Pancreas (tissue), 10 donors: Measurements from ENCODE around the gene RPL18. TPM values are rescaled to one million over a fixed set of nuclear protein-coding genes. Genes with fewer than 3 reads are reported as not detected.
A peak's percentile ranks its signal among the peaks of the same experiment; 100 is the strongest.

Source experiments
- ATAC-seq, 4 donors: fragments of 200-7000 bp; cut with Tn5 transposase; one replicate each; pipeline versions ENCODE4 v1.8.0 to v1.9.1; 2020; ENCODE audit warnings: mild to moderate bottlenecking in 4 of 4, moderate library complexity in 4 of 4
- DNase-seq, 6 donors: peaks; one replicate each; pipeline ENCODE4 v3.0.0-alpha.2; 2020
- FAIRE-seq: peaks from 2 replicates; lab custom pipeline; 2012; peaks lifted over from hg19 to GRCh38; lab: Jason Lieb, UNC
- H3K27ac ChIP-seq, 4 donors: fragments of 200-600 bp; sonication (generic); 1 replicate in 3 of 4; 2 replicates in 1 of 4; pipeline versions ENCODE4 v1.5.0 to v1.8.0; 2020
- H3K27me3 ChIP-seq, 4 donors: fragments of 200-600 bp; one replicate each; pipeline ENCODE4 v1.8.0; 2021
- H3K36me3 ChIP-seq, 3 donors: fragments of 200-600 bp; sonication (generic) in 1 of 3; one replicate each; pipeline versions ENCODE4 v1.5.0 to v1.8.0; 2020 to 2021
- H3K4me1 ChIP-seq, 3 donors: fragments of 200-600 bp; one replicate each; pipeline ENCODE4 v1.8.0; 2021
- H3K4me3 ChIP-seq, 4 donors: fragments of 200-600 bp; sonication (generic) in 2 of 4; one replicate each; pipeline versions ENCODE4 v1.5.0 to v1.8.0; 2020 to 2021
- H3K9me3 ChIP-seq, 4 donors: fragments of 200-600 bp; one replicate each; pipeline ENCODE4 v1.8.0; 2021
- WGBS, 2 donors: extraction: QIAGEN DNeasy Blood & Tissue Kit; methylation state at CpG; one replicate each; pipeline ENCODE4 v1.1.7; 2013; 5-methylcytosine and 5-hydroxymethylcytosine counted together
- intact Hi-C, 3 donors: fragments of 100-400 bp; cut with DNase I; formaldehyde crosslinking; loops; one replicate each; pipeline versions ENCODE4 v1.11.1 to v1.14.2; 2022
- polyA plus RNA-seq, 2 donors: library from polyadenylated mRNA; stranded (reverse); fragments of 200-250 nt; gene quantifications; one replicate each; pipeline ENCODE4 v1.2.3, GENCODE V29; 2013
- total RNA-seq, 6 donors: library from RNA; stranded (reverse); fragmentation: NEBNext Ultra II Directional in 4 of 6; extraction: Animal tissue kit (Norgen Biotek cat#: 25700) in 4 of 6; gene quantifications; one replicate each; pipeline versions ENCODE4 v1.2.1 to v1.2.4, GENCODE V29; 2021 to 2023
- TF ChIP-seq, protein P1 (sequence below), 4 donors: fragments of 200-600 bp; sonication (generic) in 3 of 4; IDR thresholded peaks; one replicate each; pipeline versions ENCODE4 v1.5.0 to v1.8.0; 2021; ENCODE audit warnings: antibody characterized with exemption in 4 of 4
- donor health status: healthy with polysubstance abuse.
- donor health status: DM: no; HTN: no; CAD: no; lungs with moderate emphysema.
- donor health status: DM: no; HTN: no; CAD: no.
- donor health status: control.
- donor health status: control.
- donor health status: Bipolar disorder and iron deficiency.
- donor health status: DM: yes; HTN: yes; CAD: no.
- donor health status: DM: no; HTN: no; CAD: no.
- donor health status: DM: no; HTN: no; CAD: no.
- donor health status: DM: yes; HTN: yes; CAD: no.

Gene RPL18
- total and polyA plus RNA-seq, 8 donors: 881 to 2,344 (median 1,245) TPM

DNA sequence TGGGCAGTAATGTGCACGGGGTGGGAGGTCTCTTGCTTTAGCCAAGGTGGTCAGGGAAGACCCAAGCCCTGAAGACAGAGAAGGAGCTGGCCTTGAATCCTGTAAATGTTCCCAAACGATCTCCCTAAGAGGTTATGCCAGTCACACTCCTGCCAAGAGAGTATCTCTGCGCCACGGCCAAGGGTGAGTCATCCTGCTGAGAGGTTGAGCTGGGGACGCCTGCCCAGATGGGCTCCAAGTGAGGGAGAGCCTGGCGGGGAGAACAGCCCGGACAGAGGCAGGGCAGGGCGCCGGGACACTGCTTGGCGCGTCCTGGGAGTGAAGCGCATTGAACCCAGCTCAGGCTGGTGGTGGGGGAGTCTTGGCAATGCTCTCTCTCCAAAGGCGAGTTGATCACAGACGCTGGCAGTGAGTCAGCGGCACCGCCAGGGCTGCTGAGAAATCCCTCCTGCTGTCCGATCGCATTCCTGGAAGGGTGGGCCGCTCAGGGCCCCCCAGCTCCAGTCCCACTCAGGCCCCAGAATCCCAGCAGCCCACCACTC, 50.6 kb downstream of the RPL18 start:
- DNase-seq (peak; percentile 58 to 87 (median 82)), FAIRE-seq (no peak), ATAC-seq (peak; percentile 97 to 100 (median 98))
- Histone ChIP-seq H3K27ac (no peak overlapping the region), H3K4me1 (peaks cover 0 to 7% (median 0%) of the 10 kb centered on the region in 3 donors), H3K9me3 (no peaks in the 10 kb centered on the region), H3K27me3 (no peaks in the 10 kb centered on the region), H3K36me3 (no peaks in the 10 kb centered on the region), H3K4me3 (peak overlapping the region in 2 of 4 donors; percentile 10 to 20)
- 4 to 7% methylated on average over 19 of the region's 19 CpGs for WGBS, 2 donors
- intact Hi-C loops: no loop called here
- TF ChIP-seq, protein P1, sequence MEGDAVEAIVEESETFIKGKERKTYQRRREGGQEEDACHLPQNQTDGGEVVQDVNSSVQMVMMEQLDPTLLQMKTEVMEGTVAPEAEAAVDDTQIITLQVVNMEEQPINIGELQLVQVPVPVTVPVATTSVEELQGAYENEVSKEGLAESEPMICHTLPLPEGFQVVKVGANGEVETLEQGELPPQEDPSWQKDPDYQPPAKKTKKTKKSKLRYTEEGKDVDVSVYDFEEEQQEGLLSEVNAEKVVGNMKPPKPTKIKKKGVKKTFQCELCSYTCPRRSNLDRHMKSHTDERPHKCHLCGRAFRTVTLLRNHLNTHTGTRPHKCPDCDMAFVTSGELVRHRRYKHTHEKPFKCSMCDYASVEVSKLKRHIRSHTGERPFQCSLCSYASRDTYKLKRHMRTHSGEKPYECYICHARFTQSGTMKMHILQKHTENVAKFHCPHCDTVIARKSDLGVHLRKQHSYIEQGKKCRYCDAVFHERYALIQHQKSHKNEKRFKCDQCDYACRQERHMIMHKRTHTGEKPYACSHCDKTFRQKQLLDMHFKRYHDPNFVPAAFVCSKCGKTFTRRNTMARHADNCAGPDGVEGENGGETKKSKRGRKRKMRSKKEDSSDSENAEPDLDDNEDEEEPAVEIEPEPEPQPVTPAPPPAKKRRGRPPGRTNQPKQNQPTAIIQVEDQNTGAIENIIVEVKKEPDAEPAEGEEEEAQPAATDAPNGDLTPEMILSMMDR (IDR thresholded peaks at IDR 0.05): no peak

Other genes starting within 250 kb of the RPL18 start
- gene KDELR1, start 227.6 kb downstream of the RPL18 start, total RNA-seq: 10 to 100 TPM; 58.7 to 99.0 (median 77.0) TPM
- 100 to 1,000 TPM in 1 of 2 donors, 10 to 100 TPM in 1; 85.4 to 113 TPM for gene KDELR1, start 227.6 kb downstream of the RPL18 start, polyA plus RNA-seq
- gene GRIN2D, start 225.5 kb downstream of the RPL18 start, total RNA-seq: under 1 TPM in 5 of 6 donors, not detected in 1; 0.04 to 0.66 (median 0.26) TPM
- under 1 TPM; 0.19 TPM for gene GRIN2D, start 225.5 kb downstream of the RPL18 start, polyA plus RNA-seq
- 10 to 100 TPM; 13.0 to 23.1 (median 18.2) TPM for gene GRWD1, start 173.2 kb downstream of the RPL18 start, total RNA-seq
- gene GRWD1, start 173.2 kb downstream of the RPL18 start, polyA plus RNA-seq: 10 to 100 TPM in 1 of 2 donors, 1 to 10 TPM in 1; 8.6 to 10.2 TPM
- under 1 TPM; 0.20 to 0.56 (median 0.37) TPM for gene KCNJ14, start 163.6 kb downstream of the RPL18 start, total RNA-seq
- gene KCNJ14, start 163.6 kb downstream of the RPL18 start, polyA plus RNA-seq: under 1 TPM; 0.49 to 0.59 TPM
- gene CYTH2, start 149.8 kb downstream of the RPL18 start, total RNA-seq: 10 to 100 TPM; 25.4 to 39.2 (median 29.1) TPM
- gene CYTH2, start 149.8 kb downstream of the RPL18 start, polyA plus RNA-seq: 10 to 100 TPM; 51.7 to 54.2 TPM
- 1 to 10 TPM; 2.3 to 4.1 (median 2.8) TPM for gene LMTK3, start 107.3 kb downstream of the RPL18 start, total RNA-seq
- gene LMTK3, start 107.3 kb downstream of the RPL18 start, polyA plus RNA-seq: 1 to 10 TPM; 4.1 to 7.7 TPM
- gene SULT2B1, start 67.0 kb downstream of the RPL18 start, total RNA-seq: under 1 TPM in 5 of 6 donors, not detected in 1; 0.32 to 0.64 (median 0.60) TPM
- gene SULT2B1, start 67.0 kb downstream of the RPL18 start, polyA plus RNA-seq: 1 to 10 TPM; 1.3 to 1.7 TPM
- gene SPACA4, start 12.4 kb downstream of the RPL18 start, total RNA-seq: not detected
- gene SPACA4, start 12.4 kb downstream of the RPL18 start, polyA plus RNA-seq: under 1 TPM in 1 of 2 donors, not detected in 1; 0.12 TPM
- 1 to 10 TPM; 1.2 to 2.9 (median 2.6) TPM for gene FAM83E, start 4.1 kb downstream of the RPL18 start, total RNA-seq
- 1 to 10 TPM; 1.8 to 3.4 TPM for gene FAM83E, start 4.1 kb downstream of the RPL18 start, polyA plus RNA-seq
- 10 to 100 TPM in 1 of 6 donors, 1 to 10 TPM in 5; 4.3 to 11.0 (median 6.6) TPM for gene SPHK2, start 328 bp upstream of the RPL18 start, total RNA-seq
- 10 to 100 TPM; 15.9 to 24.0 TPM for gene SPHK2, start 328 bp upstream of the RPL18 start, polyA plus RNA-seq
- gene DBP, start 18.2 kb upstream of the RPL18 start, total RNA-seq: 1 to 10 TPM; 3.3 to 8.3 (median 6.5) TPM
- gene DBP, start 18.2 kb upstream of the RPL18 start, polyA plus RNA-seq: 10 to 100 TPM in 1 of 2 donors, 1 to 10 TPM in 1; 4.7 to 11.4 TPM
- 1 to 10 TPM; 2.6 to 6.2 (median 4.5) TPM for gene CA11, start 27.0 kb upstream of the RPL18 start, total RNA-seq
- 10 to 100 TPM; 10.2 to 15.2 TPM for gene CA11, start 27.0 kb upstream of the RPL18 start, polyA plus RNA-seq
- gene NTN5, start 53.8 kb upstream of the RPL18 start, total RNA-seq: under 1 TPM in 5 of 6 donors, not detected in 1; 0.12 to 0.37 (median 0.20) TPM
- gene NTN5, start 53.8 kb upstream of the RPL18 start, polyA plus RNA-seq: 1 to 10 TPM in 1 of 2 donors, under 1 TPM in 1; 0.38 to 1.8 TPM
- gene FUT2, start 76.8 kb upstream of the RPL18 start, total RNA-seq: 10 to 100 TPM in 2 of 6 donors, 1 to 10 TPM in 4; 4.8 to 14.5 (median 8.2) TPM
- gene FUT2, start 76.8 kb upstream of the RPL18 start, polyA plus RNA-seq: 1 to 10 TPM; 3.7 to 5.4 TPM
- 1 to 10 TPM in 2 of 6 donors, under 1 TPM in 4; 0.51 to 2.6 (median 0.84) TPM for gene MAMSTR, start 100.5 kb upstream of the RPL18 start, total RNA-seq
- gene MAMSTR, start 100.5 kb upstream of the RPL18 start, polyA plus RNA-seq: 1 to 10 TPM; 1.5 to 2.3 TPM
- 1 to 10 TPM; 5.3 to 9.6 (median 6.5) TPM for gene RASIP1, start 121.4 kb upstream of the RPL18 start, total RNA-seq
- gene RASIP1, start 121.4 kb upstream of the RPL18 start, polyA plus RNA-seq: 10 to 100 TPM; 16.2 to 40.9 TPM
- gene IZUMO1, start 127.7 kb upstream of the RPL18 start, total RNA-seq: 1 to 10 TPM in 4 of 6 donors, under 1 TPM in 2; 0.73 to 4.6 (median 1.9) TPM
- 1 to 10 TPM; 1.9 to 3.8 TPM for gene IZUMO1, start 127.7 kb upstream of the RPL18 start, polyA plus RNA-seq
- gene FUT1, start 133.5 kb upstream of the RPL18 start, total RNA-seq: 10 to 100 TPM in 4 of 6 donors, 1 to 10 TPM in 2; 6.5 to 29.7 (median 12.6) TPM
- 10 to 100 TPM in 1 of 2 donors, 1 to 10 TPM in 1; 7.7 to 12.7 TPM for gene FUT1, start 133.5 kb upstream of the RPL18 start, polyA plus RNA-seq
- gene FGF21, start 136.3 kb upstream of the RPL18 start, total RNA-seq: under 1 TPM in 1 of 6 donors, not detected in 5; 0.51 TPM
- gene FGF21, start 136.3 kb upstream of the RPL18 start, polyA plus RNA-seq: not detected
- gene BCAT2, start 191.9 kb upstream of the RPL18 start, total RNA-seq: 10 to 100 TPM; 26.6 to 53.8 (median 36.3) TPM
- gene BCAT2, start 191.9 kb upstream of the RPL18 start, polyA plus RNA-seq: 10 to 100 TPM; 59.7 to 91.8 TPM
- 1 to 10 TPM in 4 of 6 donors, under 1 TPM in 2; 0.69 to 4.0 (median 1.7) TPM for gene HSD17B14, start 217.3 kb upstream of the RPL18 start, total RNA-seq
- 10 to 100 TPM in 1 of 2 donors, 1 to 10 TPM in 1; 8.5 to 25.4 TPM for gene HSD17B14, start 217.3 kb upstream of the RPL18 start, polyA plus RNA-seq
- gene PLEKHA4, start 249.4 kb upstream of the RPL18 start, total RNA-seq: 10 to 100 TPM in 2 of 6 donors, 1 to 10 TPM in 4; 5.9 to 19.7 (median 8.7) TPM
- 10 to 100 TPM; 18.2 to 28.3 TPM for gene PLEKHA4, start 249.4 kb upstream of the RPL18 start, polyA plus RNA-seq